SIG-M5 (cell line): Measurements from ENCODE around the gene TOP2B.

ENCODE experiments used
- DNase-seq: peaks from one replicate; lab custom pipeline; 2025; lab: John Stamatoyannopoulos, UW

The TOP2B gene

GRCh38 chr3:25563601-25564000 is 101.1 kb downstream of the TOP2B start:
- DNase-seq = no peak

DNA sequence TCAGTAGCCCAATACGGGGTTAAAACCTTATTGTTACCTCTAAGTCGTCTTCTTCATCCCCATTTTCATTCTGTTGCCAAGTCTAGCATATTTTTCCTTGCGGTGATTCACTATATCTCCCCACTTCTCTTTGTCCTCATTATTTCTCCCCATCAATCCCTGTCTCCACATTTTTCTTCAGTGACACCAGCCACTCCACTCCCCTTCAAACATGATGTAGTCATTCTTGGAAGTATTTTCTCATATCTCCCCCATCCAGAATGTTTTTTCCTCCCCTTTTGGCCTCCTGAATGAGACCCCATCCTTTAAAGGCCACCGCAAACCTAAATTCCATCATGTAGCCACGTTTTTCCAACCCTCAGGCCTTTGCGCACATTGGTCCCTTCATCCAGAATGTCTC is 105.9 kb downstream of the TOP2B start:
- no peak for DNase-seq

- no peak for DNase-seq
Measured at GRCh38 chr3:25558121-25558520, 106.6 kb downstream of the TOP2B start.

- no peak for DNase-seq
Measured at GRCh38 chr3:25557694-25558093, 107.0 kb downstream of the TOP2B start.

DNA sequence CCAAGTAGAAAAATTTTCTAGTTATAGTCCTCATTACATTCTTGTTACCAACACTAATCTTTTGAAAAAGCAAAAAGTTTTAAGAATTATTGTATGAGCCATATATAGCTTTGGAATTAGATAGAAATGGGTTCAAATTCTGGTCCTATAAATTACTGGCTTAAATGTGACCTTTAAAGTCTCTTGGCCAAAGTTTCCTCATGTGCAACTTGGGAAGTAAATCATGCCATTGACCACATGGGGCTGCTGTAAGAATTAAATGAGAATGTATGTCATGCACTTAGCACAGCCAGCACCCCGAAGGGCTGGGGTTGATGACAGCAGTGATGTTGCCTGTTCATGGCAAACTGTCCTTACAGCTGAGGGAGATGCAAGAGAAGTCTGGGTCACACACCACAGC is 108.3 kb downstream of the TOP2B start:
- no peak for DNase-seq

GRCh38 chr3:25555695-25556437 is 108.8 kb downstream of the TOP2B start:
- DNase-seq = no peak

- no peak for DNase-seq
Measured at GRCh38 chr3:25554376-25554775, 110.3 kb downstream of the TOP2B start.

GRCh38 chr3:25552251-25552650 is 112.5 kb downstream of the TOP2B start:
- DNase-seq = no peak

- no peak for DNase-seq
Measured at GRCh38 chr3:25548836-25549235, 115.9 kb downstream of the TOP2B start.

GRCh38 chr3:25547943-25548674 is 116.6 kb downstream of the TOP2B start:
- no peak for DNase-seq
